Ramos (cell line): Measurements from ENCODE around the gene FKRP.

Experiments
- in situ Hi-C: fragments of 300-500 bp; cut with MboI; formaldehyde crosslinking; loops from one replicate; pipeline ENCODE4 v1.14.3; 2022; ENCODE audit warnings: low sequenced_read_pairs; ENCODE audit not compliant: unreplicated experiment

The FKRP gene

DNA sequence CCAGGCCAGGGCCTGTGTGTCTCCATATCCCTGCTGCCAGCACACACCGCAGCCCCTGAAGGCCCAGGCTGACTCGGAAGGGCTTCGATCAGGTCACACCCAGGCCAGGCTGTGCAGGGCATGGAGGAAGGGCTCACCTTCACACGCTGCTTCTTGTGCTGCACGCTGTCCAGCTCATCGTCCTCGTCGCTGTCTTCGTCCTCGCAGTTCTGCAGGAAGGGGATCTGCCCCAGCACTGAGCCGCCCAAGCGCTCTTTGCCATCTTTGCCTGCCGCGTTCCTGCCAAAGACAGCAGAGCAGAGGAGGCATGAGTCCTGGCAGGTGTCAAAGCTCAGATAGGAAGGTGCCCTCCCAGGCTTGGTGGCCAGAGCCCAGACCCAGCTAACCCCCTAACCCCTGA lies 15.3 kb upstream of the FKRP start:
- in situ Hi-C loops: no loop called here

DNA sequence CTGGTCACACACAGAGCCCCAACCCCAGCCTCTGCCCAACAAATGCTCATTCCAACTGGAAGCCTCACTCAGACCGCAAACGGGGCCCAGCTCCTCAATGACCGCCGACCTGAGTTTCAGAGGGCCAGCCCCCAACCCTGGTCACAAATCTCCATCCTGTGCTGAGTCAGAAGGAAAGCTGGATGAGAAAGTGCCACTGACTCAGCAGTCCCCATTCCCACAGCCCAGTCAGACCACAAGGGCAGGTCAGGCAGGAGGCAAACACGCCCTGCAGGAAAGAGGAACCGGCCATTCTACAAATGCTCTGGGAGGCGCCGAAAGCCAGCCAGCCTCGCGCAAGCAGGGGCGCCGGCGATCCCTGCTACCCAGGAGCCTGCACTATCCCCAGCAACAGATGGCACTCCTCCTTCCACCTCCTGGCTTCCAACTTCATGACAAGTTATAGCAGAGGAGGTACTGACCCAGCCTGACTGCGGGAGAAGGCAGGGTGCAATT lies 14.8 kb upstream of the FKRP start:
- in situ Hi-C loops: no loop called here

DNA sequence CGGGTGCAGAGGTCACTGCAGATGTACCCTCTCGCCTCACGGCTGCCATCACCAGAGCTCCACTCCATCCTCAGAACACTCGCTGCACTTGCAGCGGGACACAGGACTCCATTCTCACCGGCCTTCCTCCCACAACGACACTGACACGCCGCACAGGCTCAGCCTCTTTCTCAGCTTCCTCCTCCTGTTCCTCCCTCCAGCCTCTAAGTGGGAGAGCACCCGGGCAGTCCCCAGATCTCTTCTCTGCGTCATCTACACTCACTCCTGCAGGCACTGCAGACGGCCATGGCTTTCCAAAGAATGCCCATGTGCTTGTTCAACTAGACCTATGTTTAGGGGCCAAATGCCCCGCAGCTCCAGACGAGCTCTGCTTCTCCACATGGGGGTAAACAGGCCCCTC lies 14.3 kb upstream of the FKRP start:
- in situ Hi-C loops: no loop called here

DNA sequence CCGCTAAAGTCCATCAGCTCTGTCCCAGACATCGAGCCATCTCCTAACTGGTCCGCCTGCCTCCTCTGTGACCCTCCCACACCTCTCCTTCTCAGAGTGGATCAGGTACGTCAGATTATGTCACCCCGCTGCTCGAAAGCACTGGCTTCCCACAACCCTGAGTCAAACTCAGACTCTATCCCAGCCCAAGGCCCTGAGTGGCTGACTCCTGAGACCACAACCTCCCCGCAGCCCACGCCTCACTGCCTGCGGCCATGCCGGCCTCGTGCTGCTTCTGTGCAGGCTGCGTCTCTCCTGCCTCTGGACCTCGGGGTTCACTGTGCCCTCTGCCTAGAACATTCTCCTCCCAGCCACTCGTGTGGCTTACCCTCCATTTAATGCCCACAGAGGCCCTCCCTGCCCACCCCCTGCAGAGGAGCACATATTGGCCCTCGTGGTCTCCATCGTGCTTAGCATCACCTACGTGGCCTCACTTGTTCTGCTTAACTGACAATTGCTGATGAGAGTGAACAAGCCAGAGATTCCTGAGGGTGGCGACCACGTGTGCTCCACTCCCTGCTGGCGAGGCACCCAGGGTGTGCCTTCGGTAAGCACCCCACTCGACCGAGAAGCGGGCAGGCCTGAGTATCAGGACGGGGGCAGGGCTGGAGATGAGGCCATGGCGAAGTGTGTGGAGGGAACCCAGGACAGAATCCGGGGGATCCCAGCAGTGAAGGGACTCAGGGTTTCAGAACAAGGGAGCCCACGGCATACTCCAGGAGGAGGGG lies 13.5 kb upstream of the FKRP start:
- in situ Hi-C loops: no loop called here

DNA sequence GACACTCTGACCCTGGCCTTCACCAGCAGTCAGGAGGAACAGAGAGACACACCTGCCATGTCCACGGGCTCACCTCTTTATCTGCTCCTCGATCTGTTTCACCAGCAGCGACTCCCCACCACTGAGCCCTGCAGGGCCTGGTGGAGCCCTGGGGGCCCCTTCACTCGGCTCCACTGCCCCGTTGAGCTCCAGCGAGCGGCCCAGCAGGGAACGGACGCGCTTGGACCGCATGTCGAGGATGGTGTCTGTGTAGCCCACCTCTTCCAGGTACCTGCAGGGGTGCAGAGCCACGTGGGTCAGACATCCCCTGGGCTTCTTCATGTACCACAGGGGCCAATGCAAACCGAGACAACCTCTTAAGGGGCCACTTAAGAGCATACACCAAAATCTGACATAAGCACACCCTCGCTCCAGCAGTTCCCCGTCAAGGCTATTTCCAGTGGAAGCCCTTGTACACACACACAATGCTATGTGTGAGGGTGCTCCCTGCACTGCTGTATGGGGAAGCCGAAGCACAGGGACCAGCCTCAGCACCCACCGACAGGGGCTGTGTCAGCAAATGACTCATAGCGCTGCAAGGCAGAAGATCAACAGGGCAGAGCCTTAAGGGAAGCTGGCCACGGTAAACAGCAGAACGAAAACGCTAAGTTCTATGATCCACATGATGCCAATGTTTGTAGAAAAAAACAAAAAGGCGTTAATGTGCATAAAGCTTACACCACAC lies 12.7 kb upstream of the FKRP start:
- in situ Hi-C loops: no loop called here

DNA sequence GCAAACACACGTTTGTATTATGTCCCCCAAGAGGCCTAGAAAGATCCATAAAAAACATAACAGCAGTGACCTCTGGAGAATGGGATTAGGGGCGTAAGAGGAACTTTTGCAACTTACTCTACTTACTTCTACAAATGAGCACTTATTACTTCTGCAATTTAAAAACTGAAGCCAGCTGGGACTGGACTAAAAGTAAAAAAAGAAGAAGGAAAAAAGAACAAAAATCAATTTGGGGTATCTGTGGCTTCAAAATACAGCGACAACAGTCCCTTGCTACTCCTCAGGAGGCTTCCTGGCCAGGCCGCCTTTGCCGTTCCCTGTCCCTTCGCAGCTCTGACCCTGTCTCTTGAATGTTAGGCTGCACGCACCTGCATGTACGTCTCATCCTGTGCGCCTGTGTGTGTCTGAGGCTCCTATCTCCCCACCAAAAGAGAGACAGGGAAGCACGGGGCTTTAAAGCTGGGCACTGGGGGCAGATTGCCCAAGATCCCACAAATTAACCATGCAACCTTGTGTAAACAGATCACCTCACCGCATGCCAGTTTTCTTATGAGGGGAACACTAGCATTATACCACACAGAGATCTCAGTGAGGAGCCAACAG lies 12.1 kb upstream of the FKRP start:
- in situ Hi-C loops: no loop called here

DNA sequence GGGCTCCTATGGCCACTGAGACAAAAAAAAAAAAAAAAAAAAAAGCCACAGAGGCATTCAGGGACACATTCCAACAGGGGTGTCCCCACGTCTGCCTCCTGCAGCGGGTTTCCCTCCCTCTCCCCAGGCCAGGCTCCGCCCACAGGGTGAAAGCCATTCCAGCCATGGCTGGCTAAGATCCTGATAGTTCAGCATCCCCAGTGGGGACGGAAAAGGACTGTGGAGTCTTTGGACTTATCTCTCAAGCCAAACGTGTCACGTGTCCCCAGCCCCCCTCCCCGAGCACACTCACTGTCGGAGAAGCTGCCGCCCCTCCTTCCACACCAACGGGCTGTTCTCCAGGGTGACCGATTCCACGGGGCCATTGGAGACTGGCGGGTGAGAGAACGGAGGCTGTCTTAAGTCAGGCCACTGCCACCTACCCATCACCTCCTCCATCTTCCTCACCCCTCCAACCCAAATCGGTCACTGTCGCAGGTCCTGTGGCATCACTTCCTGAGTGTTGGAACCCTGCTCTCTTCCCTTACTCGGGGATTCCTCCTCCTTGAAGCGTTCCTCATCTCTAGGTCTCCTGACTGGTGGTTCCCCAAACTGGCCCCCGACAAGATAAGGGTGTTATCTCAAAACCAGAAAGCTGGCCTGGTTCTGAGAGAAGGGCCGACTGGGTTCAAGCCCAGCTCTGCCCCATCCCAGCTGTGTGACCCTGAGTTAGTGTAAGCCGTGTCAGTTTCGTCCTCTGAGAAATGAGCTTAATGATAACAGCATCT lies 9.1 kb upstream of the FKRP start:
- in situ Hi-C loops: no loop called here

DNA sequence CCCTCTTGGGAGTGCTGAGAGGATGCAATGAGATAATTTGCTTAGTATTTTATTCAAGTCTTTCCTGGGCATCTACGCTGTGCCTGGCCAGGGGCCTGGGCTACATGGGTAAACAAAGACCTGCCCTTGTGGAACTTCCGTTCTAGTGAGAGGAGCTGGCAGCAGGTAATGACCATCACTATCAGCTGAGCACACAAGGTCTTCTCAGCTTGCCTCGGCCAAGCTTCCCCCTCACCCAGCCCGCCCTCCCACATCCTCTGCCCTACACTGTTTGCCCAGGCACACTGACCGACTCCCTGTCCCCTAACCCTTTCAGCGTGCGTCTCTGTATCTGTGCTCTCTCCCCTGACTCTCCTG lies 8.6 kb upstream of the FKRP start:
- in situ Hi-C loops: no loop called here

DNA sequence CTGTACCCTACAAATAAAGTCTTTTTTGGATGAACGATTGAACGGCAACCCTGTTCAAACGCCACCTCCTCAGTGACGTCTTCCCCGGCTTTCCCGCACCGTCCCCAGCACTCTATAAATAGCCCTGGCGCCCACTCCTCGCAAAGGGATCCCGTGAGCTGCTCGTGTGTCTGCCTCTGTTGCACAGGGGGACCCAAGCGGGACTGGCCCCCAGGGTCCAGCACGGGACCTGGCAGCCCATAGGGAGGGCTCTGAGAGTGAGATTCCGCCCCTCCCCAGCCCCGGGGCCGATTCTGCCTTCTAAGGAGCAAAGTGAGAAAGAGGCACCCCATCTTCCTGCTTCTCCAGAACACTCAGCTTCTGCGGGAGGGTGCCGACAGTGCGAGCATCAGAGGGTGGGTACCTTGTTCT lies 8.1 kb upstream of the FKRP start:
- in situ Hi-C loops: no loop called here

DNA sequence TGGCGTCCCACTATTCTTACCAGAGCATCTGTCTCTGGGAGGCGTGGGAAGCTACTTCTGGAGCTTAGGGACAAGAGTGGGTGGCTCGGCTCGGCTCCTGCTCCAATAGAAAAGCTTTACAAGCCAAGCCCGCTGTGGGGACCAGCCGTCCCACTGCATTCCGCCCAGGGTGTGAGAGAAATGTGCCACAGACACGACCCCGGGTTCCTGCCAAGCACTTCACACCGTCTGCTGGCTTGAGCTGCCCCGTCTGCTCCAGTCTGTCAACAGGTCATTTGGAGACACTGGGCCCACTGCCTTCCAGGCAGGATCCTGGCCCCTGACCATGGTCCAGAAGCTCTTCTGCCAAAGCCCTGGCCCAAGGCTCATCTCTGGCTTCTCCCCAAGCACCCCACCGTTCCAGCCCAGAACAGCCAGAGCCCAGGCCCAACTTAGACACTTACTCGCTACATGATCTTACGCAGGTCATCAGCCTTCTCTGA lies 6.5 kb upstream of the FKRP start:
- in situ Hi-C loops: no loop called here

DNA sequence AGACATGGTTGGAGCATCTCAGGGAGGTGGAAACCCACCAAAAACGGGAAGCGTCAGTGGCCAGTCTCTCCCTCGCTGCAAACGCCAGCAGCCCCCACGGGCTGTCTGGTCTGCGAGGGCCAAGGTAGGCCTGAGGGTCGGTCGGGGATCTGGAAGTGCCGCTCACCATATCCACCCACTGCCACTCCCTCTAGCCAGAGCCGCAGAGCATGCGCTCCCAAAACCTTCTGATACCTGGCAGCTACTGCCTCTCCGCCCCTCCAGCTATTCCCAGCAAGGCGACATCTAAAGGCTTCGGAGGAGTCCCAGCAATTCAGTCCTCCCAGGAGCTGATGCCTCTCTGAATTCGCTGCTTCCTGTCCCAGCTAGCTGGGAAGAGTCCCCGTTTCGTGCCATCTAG lies 4.4 kb upstream of the FKRP start:
- in situ Hi-C loops: no loop called here

DNA sequence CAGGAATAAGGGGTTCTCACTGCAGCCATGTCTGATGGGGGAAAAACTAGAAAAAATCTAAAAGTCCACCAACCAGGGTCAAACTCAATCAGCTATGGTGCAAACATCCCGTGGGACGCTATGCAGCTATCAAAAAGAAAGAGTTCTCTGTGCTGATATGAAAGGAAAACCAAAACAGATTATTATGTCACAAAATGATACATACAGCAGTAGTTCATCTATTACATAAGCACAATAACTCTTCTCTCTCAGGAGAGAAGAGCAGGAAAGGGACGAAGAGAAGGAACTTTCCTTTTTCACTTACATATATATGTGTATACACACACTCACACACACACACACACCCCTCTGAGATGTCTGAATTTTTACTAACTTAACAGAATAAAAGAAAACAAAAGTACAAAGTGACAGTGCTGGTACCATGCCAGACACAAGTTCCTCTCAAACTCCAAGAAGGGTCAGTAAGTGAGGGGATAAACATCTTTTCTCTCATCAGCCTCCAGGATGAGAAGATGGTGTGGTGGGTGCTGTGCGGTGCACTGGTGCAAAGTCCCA lies 2.9 kb upstream of the FKRP start:
- in situ Hi-C loops: no loop called here

DNA sequence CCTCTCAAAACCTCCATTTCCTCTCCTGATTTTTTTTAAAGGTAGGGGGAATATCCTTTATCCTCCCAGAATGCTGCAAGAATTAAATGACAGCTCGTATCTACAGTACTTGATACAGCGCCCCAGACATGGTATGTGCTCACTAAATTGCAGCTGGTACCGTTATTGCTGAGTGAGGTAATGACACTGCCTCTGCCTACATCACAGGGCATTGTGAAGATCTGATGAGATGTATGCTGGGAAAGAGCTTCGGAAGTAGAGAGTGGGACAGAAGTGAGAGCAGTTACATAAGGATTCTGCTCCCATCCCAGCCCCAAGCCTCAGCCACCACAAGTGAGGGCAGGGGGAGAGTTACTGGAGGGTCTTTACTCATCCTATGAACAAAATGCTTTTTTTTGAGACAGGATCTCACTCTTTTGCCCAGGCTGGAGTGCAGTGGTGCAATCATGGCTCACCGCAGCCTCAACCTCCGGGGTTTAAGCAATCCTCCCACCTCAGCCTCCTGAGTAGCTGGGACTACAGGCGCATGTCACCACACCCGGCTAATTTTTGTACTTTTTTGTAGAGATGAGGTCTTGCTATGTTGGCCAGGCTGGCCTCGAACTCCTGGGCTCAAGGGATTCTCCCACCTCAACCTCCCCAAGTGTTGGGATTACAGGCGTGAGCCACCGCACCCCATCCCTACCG lies 1.7 kb upstream of the FKRP start:
- in situ Hi-C loops: no loop called here

DNA sequence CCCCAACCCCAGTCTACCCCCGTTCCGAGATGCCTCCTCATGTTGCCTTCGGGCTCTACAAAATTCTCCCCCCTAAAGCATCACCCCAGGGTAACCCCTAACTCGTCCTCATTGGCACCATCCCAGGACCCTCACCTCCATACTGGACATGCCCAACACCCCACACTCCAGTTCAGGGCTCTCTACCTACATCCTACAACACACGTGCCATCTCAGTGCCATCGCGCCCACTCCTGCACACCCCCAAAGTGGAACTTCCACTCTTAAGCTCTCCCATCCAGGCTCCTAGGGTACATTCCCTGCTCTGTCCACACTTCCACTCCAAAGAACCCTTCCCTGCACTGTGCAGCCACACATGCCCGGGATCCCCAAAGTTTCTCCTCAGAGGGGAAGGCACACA lies 827 bp upstream of the FKRP start:
- in situ Hi-C loops: no loop called here

DNA sequence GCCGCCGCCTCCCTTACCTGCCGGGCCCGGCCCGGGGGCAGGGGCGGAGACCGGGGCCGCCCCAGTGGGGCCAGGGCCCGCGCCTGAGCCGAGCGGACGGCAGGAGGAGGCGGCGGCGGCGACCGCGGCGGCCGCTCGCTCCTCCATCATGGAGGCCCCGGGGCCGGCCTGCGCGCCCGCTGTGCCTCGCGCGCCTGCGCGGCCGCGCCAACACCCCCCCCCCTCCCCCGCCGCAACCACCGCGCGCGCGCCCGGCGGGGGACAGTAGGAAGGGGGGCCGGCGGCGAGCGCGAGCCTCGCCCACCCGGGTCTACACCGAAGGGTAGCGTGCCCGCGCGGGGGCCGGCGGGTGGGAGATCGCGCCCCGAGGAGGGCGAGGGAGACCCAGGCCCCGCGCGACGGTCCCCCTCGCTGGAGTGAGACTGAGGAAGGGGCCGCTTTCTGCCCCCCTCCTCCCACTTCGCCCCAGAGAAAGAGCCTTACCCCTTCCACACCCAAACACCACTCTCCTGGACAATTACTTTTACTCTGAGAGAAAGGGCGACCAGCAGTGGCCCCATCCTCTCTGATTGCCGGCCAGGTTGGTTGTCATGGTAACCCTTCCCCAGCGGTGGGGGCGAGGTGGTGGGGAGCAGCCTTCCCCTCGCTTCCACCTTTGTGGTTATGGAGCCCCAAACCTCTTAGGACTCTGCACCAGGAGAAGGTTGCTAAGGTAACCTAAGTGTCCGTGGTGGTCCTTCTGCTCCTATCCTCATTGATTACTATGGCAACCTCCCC lies 612 bp downstream of the FKRP start, which contains the start of gene STRN4:
STRN4 (minus strand) TSS at position 170 of the 777 bp plus-strand sequence; CDS start at position 150, 20 bp downstream.
- in situ Hi-C loops: no loop called here

DNA sequence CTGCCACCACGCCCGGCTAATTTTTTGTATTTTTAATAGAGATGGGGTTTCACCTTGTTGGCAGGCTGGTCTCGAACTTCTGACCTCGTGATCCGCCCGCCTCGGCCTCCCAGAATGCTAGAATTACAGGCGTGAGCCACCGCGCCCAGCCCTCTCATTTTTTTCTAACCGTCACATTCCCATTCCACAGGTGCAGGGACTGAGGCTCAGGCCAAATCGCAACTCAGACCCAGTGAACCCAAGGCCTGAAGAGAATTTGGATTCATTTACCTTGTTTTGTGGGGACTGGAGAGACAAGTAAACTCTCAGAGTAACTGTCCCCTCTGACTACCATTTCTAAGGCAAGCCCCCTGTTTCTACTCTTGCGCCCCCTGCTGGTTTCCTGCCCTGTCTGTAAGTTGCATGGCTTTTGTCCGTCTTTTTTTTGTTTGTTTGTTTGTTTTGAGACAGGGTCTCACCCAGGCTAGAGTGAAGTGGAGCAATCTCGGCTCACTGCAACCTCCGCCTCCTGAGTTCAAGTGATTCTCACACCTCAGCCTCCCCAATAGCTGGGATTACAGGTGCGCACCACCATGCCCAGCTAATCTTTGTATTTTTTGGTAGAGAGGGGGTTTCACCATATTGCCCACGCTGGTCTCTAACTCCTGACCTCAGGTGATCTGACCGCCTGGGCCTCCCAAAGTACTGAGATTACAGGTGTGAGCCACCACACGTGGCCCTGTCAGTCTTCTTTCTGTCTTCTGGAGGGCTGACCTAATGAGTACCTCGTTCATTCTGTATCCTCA lies 2.7 kb downstream of the FKRP start:
- in situ Hi-C loops: no loop called here

DNA sequence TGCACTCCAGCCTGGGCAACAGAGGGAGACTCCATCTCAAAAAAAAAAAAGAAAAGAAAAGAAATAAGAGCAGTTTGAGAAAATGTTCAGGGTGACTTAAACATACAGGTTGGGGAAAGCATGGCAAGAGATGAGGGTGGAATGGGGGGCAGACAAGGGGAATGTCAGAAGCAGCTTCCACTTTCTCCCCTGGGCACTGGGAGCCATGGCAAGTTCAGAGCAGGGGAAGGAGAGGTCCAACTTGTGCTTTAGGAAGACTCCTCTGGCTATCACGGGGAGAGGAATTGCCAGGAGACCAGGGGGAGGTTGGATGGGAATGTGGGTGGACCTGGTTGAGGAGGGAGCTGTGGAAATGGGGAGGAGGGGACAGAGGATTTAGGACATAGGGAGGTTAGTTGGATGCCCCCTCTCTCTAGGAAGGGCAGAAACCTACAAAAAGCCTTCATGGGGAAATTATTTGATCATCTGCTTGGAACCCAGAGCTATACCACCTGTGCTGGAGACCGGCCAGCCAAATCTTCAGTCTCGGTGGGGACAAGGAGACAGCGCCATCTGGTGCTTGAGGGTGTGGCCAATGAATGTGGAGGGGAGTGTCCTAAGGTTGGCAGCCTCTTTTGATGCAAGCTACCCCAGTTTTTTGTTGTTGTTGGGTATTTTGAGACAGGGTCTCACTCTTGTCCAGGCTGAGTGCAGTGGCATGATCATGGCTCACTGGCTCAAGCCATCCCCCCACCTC lies 7.7 kb downstream of the FKRP start:
- in situ Hi-C loops: loop anchor here (5.0 kb wide), 1 partner anchor 89 kb away; no protein-coding TSS in a partner anchor
